HEK293 (cell line): ENCODE results near the gene PPARA.

Experiments used
- CTCF ChIA-PET: fragments of 350-600 bp; formaldehyde crosslinking; extraction: SDS; loops from one replicate; lab custom pipeline; 2021; ENCODE audit warnings: antibody characterized with exemption; lab: Yijun Ruan, JAX
- POLR2A ChIA-PET: fragments of 300-600 bp; formaldehyde crosslinking; extraction: SDS; loops from one replicate; lab custom pipeline; 2020; ENCODE audit warnings: antibody characterized with exemption, inconsistent platforms; lab: Yijun Ruan, JAX
- H3K27ac ChIP-seq: fragments of 200-500 bp; sonication (Bioruptor generic); 2 replicates; pipeline ENCODE4 v1.5.1; 2014; ENCODE audit warnings: low read depth, low read length, control low read depth, inconsistent platforms; ENCODE audit errors: extremely low read depth
- H3K36me3 ChIP-seq, 2 experiments: fragments of 200-500 bp in 1 of 2; sonication (Bioruptor generic) in 1 of 2; 1 replicate in 1 of 2; 2 replicates in 1 of 2; pipeline ENCODE4 v1.5.1; 2014 to 2017; ENCODE audit warnings: inconsistent platforms in 2 of 2, low read length in 2 of 2; ENCODE audit not compliant: control insufficient read depth in 2 of 2, insufficient read depth in 1 of 2
- H3K4me1 ChIP-seq: fragments of 200-500 bp; sonication (Bioruptor generic); 2 replicates; pipeline ENCODE4 v1.5.1; 2014; ENCODE audit warnings: mild to moderate bottlenecking, low read length, inconsistent platforms; ENCODE audit not compliant: control insufficient read depth, insufficient read depth
- H3K4me3 ChIP-seq: 2 replicates; pipeline ENCODE4 v1.5.1; 2011; ENCODE audit warnings: low read depth, mild to moderate bottlenecking, control low read depth, low read length, moderate library complexity
- H3K9me3 ChIP-seq: fragments of 200-500 bp; sonication (Bioruptor generic); 2 replicates; pipeline ENCODE4 v1.5.1; 2014; ENCODE audit warnings: low read depth, low read length, inconsistent platforms; ENCODE audit not compliant: control insufficient read depth, insufficient read depth
- EGR2 ChIP-seq: fragments of 450-650 bp; formaldehyde crosslinking; IDR thresholded peaks from 2 replicates; pipeline ENCODE4 v1.5.1; 2016; ENCODE audit warnings: low read depth, missing biosample characterization, missing genetic modification characterization
- GLIS1 ChIP-seq: fragments of 450-650 bp; formaldehyde crosslinking; IDR thresholded peaks from 2 replicates; pipeline ENCODE4 v1.5.1; 2016; ENCODE audit warnings: missing biosample characterization, missing genetic modification characterization
- KLF1 ChIP-seq: fragments of 450-650 bp; formaldehyde crosslinking; IDR thresholded peaks from 2 replicates; pipeline ENCODE4 v1.5.1; 2016; ENCODE audit warnings: missing biosample characterization, missing genetic modification characterization
- KLF10 ChIP-seq: fragments of 450-650 bp; IDR thresholded peaks from 2 replicates; pipeline ENCODE4 v1.5.1; 2018; ENCODE audit warnings: missing biosample characterization, mild to moderate bottlenecking, missing genetic modification characterization
- KLF16 ChIP-seq: fragments of 450-650 bp; formaldehyde crosslinking; IDR thresholded peaks from 2 replicates; pipeline ENCODE4 v1.5.1; 2017; ENCODE audit warnings: missing biosample characterization, missing genetic modification characterization
- KLF8 ChIP-seq: fragments of 450-650 bp; formaldehyde crosslinking; IDR thresholded peaks from 2 replicates; pipeline ENCODE4 v1.5.1; 2016; ENCODE audit warnings: missing biosample characterization, missing genetic modification characterization
- KLF9 ChIP-seq: fragments of 450-650 bp; formaldehyde crosslinking; IDR thresholded peaks from 2 replicates; pipeline ENCODE4 v1.5.1; 2016; ENCODE audit warnings: missing biosample characterization, missing genetic modification characterization, low read depth
- SP2 ChIP-seq: fragments of 450-650 bp; formaldehyde crosslinking; IDR thresholded peaks from 2 replicates; pipeline ENCODE4 v1.5.1; 2016; ENCODE audit warnings: missing biosample characterization, missing genetic modification characterization
- SP3 ChIP-seq: fragments of 450-650 bp; formaldehyde crosslinking; IDR thresholded peaks from 2 replicates; pipeline ENCODE4 v1.5.1; 2016; ENCODE audit warnings: missing biosample characterization, missing genetic modification characterization
- YY2 ChIP-seq: fragments of 450-650 bp; formaldehyde crosslinking; IDR thresholded peaks from 2 replicates; pipeline ENCODE4 v1.5.1; 2016; ENCODE audit warnings: missing biosample characterization, missing genetic modification characterization
- ZBTB20 ChIP-seq: fragments of 450-650 bp; formaldehyde crosslinking; IDR thresholded peaks from 2 replicates; pipeline ENCODE4 v1.5.1; 2016; ENCODE audit warnings: missing biosample characterization, missing genetic modification characterization
- ZBTB48 ChIP-seq: fragments of 450-650 bp; formaldehyde crosslinking; IDR thresholded peaks from 2 replicates; pipeline ENCODE4 v1.5.1; 2016; ENCODE audit warnings: missing biosample characterization, missing genetic modification characterization
- ZBTB8A ChIP-seq: fragments of 450-650 bp; formaldehyde crosslinking; IDR thresholded peaks from 2 replicates; pipeline ENCODE4 v1.5.1; 2016; ENCODE audit warnings: missing biosample characterization, missing genetic modification characterization
- ZEB2 ChIP-seq: fragments of 450-650 bp; formaldehyde crosslinking; IDR thresholded peaks from 2 replicates; pipeline ENCODE4 v1.5.1; 2016; ENCODE audit warnings: missing biosample characterization, missing genetic modification characterization
- ZFP37 ChIP-seq: fragments of 450-650 bp; formaldehyde crosslinking; IDR thresholded peaks from 2 replicates; pipeline ENCODE4 v1.5.1; 2016; ENCODE audit warnings: missing biosample characterization, missing genetic modification characterization
- ZNF114 ChIP-seq: fragments of 450-650 bp; formaldehyde crosslinking; IDR thresholded peaks from 2 replicates; pipeline ENCODE4 v1.5.0; 2017; ENCODE audit warnings: missing biosample characterization, missing genetic modification characterization
- ZNF335 ChIP-seq: fragments of 450-650 bp; formaldehyde crosslinking; conservative IDR thresholded peaks from 2 replicates; pipeline ENCODE4 v1.5.1; 2016; ENCODE audit warnings: missing biosample characterization, missing genetic modification characterization
- ZNF529 ChIP-seq: fragments of 450-650 bp; formaldehyde crosslinking; IDR thresholded peaks from 2 replicates; pipeline ENCODE4 v1.5.1; 2017; ENCODE audit warnings: missing genetic modification characterization, missing biosample characterization; ENCODE audit not compliant: insufficient replicate concordance
- ZNF561 ChIP-seq: fragments of 450-650 bp; IDR thresholded peaks from 2 replicates; pipeline ENCODE4 v1.5.1; 2018; ENCODE audit warnings: missing biosample characterization, missing genetic modification characterization, borderline replicate concordance
- ZNF76 ChIP-seq: fragments of 450-650 bp; formaldehyde crosslinking; IDR thresholded peaks from 2 replicates; pipeline ENCODE4; 2016; ENCODE audit warnings: low read depth, missing biosample characterization, missing genetic modification characterization, borderline replicate concordance
- ZNF777 ChIP-seq: fragments of 450-650 bp; formaldehyde crosslinking; IDR thresholded peaks from 2 replicates; pipeline ENCODE4 v1.5.1; 2017; ENCODE audit warnings: missing biosample characterization, missing genetic modification characterization, borderline replicate concordance
- ZNF792 ChIP-seq: fragments of 450-650 bp; formaldehyde crosslinking; IDR thresholded peaks from 2 replicates; pipeline ENCODE4 v1.5.1; 2016; ENCODE audit warnings: missing biosample characterization, missing genetic modification characterization
- TF ChIP-seq, protein P1 (sequence below): fragments of 450-650 bp; formaldehyde crosslinking; IDR thresholded peaks from 2 replicates; pipeline ENCODE4 v1.5.1; 2016; ENCODE audit warnings: missing biosample characterization, missing genetic modification characterization
- TF ChIP-seq, protein P2 (sequence below): fragments of 450-650 bp; formaldehyde crosslinking; optimal IDR thresholded peaks from 2 replicates; pipeline ENCODE3; 2016; ENCODE audit warnings: missing biosample characterization, mild to moderate bottlenecking, missing genetic modification characterization
- TF ChIP-seq, protein P3 (sequence below): fragments of 450-650 bp; formaldehyde crosslinking; IDR thresholded peaks from 2 replicates; pipeline ENCODE4 v1.5.1; 2016; ENCODE audit warnings: missing biosample characterization, missing genetic modification characterization
- TF ChIP-seq, protein P4 (sequence below): fragments of 450-650 bp; formaldehyde crosslinking; IDR thresholded peaks from 2 replicates; pipeline ENCODE4 v1.5.1; 2016; ENCODE audit warnings: missing biosample characterization, missing genetic modification characterization, low read depth
- TF ChIP-seq, protein P5 (sequence below): fragments of 450-650 bp; formaldehyde crosslinking; IDR thresholded peaks from 2 replicates; pipeline ENCODE4 v1.5.1; 2016; ENCODE audit warnings: missing biosample characterization, missing genetic modification characterization

Gene PPARA

DNA sequence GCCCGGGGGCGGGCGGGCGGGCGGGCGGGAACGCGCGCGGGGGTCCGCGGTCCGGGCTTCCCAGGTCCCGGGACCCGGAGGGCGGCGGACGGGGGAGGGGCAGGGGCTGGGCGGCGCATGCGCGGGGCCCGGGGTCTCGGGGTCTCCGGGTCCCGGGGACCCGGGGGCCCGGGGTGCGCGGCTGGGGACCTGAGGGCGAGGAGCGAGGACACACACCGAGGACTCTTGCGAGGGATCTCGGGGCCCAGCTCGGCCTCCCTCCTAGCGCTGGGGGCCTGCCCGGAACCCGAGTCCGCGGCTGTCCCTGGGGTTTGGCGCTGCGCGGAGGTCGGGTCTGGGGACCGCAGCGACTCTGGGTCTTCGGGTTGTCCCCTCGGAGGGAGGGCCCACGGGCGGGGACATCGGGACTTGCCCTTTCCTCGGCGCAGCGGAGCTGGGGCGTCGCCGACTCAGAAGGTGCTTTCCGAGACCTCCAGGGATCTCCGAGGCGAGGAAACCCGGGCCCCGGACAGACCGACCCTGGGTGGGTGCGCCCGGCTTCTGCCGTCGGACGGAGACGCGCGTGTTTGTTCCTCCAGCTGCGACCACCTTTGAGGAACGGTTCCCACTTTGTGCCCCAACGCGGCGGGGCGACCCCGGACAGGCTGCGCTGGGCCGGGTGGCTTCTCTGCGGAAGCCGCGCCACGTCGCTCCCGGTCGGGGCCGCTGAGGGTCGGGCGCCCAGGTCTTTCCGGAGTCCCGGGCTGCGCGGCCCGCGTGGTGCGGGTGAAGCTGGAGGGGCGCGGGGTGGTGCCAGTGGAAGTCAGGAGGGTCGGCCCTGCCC lies 540 bp downstream of the PPARA start:
- H3K4me3 ChIP-seq: peak overlapping the region; percentile 72
- ChIA-PET CTCF (interaction anchor here (1.2 to 1.5 kb wide), 2 partner anchors 34 to 287 kb away, joined by 4 to 5 read pairs; no protein-coding TSS in a partner anchor), POLR2A (interaction anchor here (1.0 kb wide), 1 partner anchor 117 kb away, joined by 3 read pairs; the partner anchor contains the start of gene TTC38)
- peaks cover 8 to 28% of the 10 kb centered on the region in 2 experiments for H3K36me3 ChIP-seq
- H3K9me3 ChIP-seq: no peaks in the 10 kb centered on the region
- H3K4me1 ChIP-seq: peaks cover 7% of the 10 kb centered on the region
- H3K27ac ChIP-seq: peak overlapping the region; percentile 66; the same call in 1 of the 2 replicates
- TF ChIP-seq, protein P1, sequence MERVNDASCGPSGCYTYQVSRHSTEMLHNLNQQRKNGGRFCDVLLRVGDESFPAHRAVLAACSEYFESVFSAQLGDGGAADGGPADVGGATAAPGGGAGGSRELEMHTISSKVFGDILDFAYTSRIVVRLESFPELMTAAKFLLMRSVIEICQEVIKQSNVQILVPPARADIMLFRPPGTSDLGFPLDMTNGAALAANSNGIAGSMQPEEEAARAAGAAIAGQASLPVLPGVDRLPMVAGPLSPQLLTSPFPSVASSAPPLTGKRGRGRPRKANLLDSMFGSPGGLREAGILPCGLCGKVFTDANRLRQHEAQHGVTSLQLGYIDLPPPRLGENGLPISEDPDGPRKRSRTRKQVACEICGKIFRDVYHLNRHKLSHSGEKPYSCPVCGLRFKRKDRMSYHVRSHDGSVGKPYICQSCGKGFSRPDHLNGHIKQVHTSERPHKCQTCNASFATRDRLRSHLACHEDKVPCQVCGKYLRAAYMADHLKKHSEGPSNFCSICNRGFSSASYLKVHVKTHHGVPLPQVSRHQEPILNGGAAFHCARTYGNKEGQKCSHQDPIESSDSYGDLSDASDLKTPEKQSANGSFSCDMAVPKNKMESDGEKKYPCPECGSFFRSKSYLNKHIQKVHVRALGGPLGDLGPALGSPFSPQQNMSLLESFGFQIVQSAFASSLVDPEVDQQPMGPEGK (tag by site-specific recombination): peak; percentile 50
- TF ChIP-seq ZNF561 (0 out of 2 replicates have a peak, but pooled peaks have one; percentile 22), ZNF792 (tag by site-specific recombination) (no peak), ZBTB20 (peak; percentile 97), SP2 (peak; percentile 74), EGR2 (no peak), KLF16 (tag by site-specific recombination) (peak; percentile 48; the same call in 1 of the 2 replicates), KLF1 (tag by site-specific recombination) (peak; percentile 32; the same call in 1 of the 2 replicates), ZBTB48 (tag by site-specific recombination) (peak; percentile 67; the same call in 1 of the 2 replicates), KLF9 (tag by site-specific recombination) (peak; percentile 56), SP3 (tag by site-specific recombination) (peak; percentile 45; the same call in 1 of the 2 replicates), YY2 (tag by site-specific recombination) (no peak), KLF8 (tag by site-specific recombination) (0 out of 2 replicates have a peak, but pooled peaks have one; percentile 41), GLIS1 (tag by site-specific recombination) (peak; percentile 28; the same call in 1 of the 2 replicates), ZNF114 (no peak), ZBTB8A (peak; percentile 58; the same call in 1 of the 2 replicates), ZNF76 (tag by site-specific recombination) (0 out of 2 replicates have a peak, but pooled peaks have one; percentile 21), ZNF777 (peak; percentile 55; the same call in 1 of the 2 replicates), ZFP37 (tag by site-specific recombination) (peak; percentile 61; the same call in 1 of the 2 replicates), ZNF529 (tag by site-specific recombination) (no peak), ZEB2 (tag by site-specific recombination) (peak; percentile 58; the same call in 1 of the 2 replicates), ZNF335 (peak; percentile 66), KLF10 (tag by site-specific recombination) (peak; percentile 71)
- TF ChIP-seq, protein P2, sequence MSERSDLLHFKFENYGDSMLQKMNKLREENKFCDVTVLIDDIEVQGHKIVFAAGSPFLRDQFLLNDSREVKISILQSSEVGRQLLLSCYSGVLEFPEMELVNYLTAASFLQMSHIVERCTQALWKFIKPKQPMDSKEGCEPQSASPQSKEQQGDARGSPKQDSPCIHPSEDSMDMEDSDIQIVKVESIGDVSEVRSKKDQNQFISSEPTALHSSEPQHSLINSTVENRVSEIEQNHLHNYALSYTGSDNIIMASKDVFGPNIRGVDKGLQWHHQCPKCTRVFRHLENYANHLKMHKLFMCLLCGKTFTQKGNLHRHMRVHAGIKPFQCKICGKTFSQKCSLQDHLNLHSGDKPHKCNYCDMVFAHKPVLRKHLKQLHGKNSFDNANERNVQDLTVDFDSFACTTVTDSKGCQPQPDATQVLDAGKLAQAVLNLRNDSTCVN (tag by site-specific recombination): peak; percentile 73
- TF ChIP-seq, protein P3, sequence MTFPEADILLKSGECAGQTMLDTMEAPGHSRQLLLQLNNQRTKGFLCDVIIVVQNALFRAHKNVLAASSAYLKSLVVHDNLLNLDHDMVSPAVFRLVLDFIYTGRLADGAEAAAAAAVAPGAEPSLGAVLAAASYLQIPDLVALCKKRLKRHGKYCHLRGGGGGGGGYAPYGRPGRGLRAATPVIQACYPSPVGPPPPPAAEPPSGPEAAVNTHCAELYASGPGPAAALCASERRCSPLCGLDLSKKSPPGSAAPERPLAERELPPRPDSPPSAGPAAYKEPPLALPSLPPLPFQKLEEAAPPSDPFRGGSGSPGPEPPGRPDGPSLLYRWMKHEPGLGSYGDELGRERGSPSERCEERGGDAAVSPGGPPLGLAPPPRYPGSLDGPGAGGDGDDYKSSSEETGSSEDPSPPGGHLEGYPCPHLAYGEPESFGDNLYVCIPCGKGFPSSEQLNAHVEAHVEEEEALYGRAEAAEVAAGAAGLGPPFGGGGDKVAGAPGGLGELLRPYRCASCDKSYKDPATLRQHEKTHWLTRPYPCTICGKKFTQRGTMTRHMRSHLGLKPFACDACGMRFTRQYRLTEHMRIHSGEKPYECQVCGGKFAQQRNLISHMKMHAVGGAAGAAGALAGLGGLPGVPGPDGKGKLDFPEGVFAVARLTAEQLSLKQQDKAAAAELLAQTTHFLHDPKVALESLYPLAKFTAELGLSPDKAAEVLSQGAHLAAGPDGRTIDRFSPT (tag by site-specific recombination): peak; percentile 35; the same call in 1 of the 2 replicates
- TF ChIP-seq, protein P4, sequence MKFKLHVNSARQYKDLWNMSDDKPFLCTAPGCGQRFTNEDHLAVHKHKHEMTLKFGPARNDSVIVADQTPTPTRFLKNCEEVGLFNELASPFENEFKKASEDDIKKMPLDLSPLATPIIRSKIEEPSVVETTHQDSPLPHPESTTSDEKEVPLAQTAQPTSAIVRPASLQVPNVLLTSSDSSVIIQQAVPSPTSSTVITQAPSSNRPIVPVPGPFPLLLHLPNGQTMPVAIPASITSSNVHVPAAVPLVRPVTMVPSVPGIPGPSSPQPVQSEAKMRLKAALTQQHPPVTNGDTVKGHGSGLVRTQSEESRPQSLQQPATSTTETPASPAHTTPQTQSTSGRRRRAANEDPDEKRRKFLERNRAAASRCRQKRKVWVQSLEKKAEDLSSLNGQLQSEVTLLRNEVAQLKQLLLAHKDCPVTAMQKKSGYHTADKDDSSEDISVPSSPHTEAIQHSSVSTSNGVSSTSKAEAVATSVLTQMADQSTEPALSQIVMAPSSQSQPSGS (tag by site-specific recombination): no peak
- TF ChIP-seq, protein P5, sequence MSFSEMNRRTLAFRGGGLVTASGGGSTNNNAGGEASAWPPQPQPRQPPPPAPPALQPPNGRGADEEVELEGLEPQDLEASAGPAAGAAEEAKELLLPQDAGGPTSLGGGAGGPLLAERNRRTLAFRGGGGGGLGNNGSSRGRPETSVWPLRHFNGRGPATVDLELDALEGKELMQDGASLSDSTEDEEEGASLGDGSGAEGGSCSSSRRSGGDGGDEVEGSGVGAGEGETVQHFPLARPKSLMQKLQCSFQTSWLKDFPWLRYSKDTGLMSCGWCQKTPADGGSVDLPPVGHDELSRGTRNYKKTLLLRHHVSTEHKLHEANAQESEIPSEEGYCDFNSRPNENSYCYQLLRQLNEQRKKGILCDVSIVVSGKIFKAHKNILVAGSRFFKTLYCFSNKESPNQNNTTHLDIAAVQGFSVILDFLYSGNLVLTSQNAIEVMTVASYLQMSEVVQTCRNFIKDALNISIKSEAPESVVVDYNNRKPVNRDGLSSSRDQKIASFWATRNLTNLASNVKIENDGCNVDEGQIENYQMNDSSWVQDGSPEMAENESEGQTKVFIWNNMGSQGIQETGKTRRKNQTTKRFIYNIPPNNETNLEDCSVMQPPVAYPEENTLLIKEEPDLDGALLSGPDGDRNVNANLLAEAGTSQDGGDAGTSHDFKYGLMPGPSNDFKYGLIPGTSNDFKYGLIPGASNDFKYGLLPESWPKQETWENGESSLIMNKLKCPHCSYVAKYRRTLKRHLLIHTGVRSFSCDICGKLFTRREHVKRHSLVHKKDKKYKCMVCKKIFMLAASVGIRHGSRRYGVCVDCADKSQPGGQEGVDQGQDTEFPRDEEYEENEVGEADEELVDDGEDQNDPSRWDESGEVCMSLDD (tag by site-specific recombination): peak; percentile 85
